Keratinocyte (primary cell): ENCODE results near the gene CLSTN3. TPM values are rescaled to one million over a fixed set of nuclear protein-coding genes. Genes with fewer than 3 reads are reported as not detected.

ENCODE experiments used
- DNase-seq: peaks from one replicate; pipeline ENCODE4 v3.0.0-alpha.2; 2011; ENCODE audit warnings: low read depth, missing footprints, low spot score
- FAIRE-seq: peaks from 2 replicates; lab custom pipeline; 2011; peaks lifted over from hg19 to GRCh38; lab: Jason Lieb, UNC
- H2AFZ ChIP-seq: 2 replicates; pipeline ENCODE4 v1.6.0; 2012; ENCODE audit warnings: low read length, control low read depth, inconsistent platforms; ENCODE audit not compliant: control insufficient read depth
- H3K27ac ChIP-seq: 2 replicates; pipeline ENCODE4 v1.5.1; 2011; ENCODE audit warnings: low read length; ENCODE audit not compliant: control insufficient read depth, insufficient read depth
- H3K27me3 ChIP-seq: 3 replicates; pipeline ENCODE4 v1.6.0; 2011; ENCODE audit warnings: low read length; ENCODE audit not compliant: control insufficient read depth, insufficient read depth; ENCODE audit errors: extremely low read depth
- H3K36me3 ChIP-seq, 2 experiments: 2 replicates in 1 of 2; 3 replicates in 1 of 2; pipeline ENCODE4 v1.5.1; 2011; ENCODE audit warnings: low read length in 2 of 2, mild to moderate bottlenecking in 1 of 2; ENCODE audit not compliant: control insufficient read depth in 2 of 2, insufficient read depth in 2 of 2; ENCODE audit errors: extremely low read depth in 1 of 2
- H3K4me1 ChIP-seq: 3 replicates; pipeline ENCODE4 v1.5.1; 2011; ENCODE audit warnings: low read length; ENCODE audit not compliant: control insufficient read depth, insufficient read depth; ENCODE audit errors: extremely low read depth
- H3K4me2 ChIP-seq: 3 replicates; pipeline ENCODE4 v1.6.0; 2011; ENCODE audit warnings: low read depth, low read length; ENCODE audit not compliant: control insufficient read depth, insufficient read depth; ENCODE audit errors: extremely low read depth
- H3K4me3 ChIP-seq, 3 experiments: fragments of 200-600 bp in 1 of 3; sonication (generic) in 1 of 3; 2 replicates in 2 of 3; 3 replicates in 1 of 3; pipeline ENCODE4 v1.5.1; 2011 to 2016; ENCODE audit warnings: low read length in 3 of 3, mild to moderate bottlenecking in 3 of 3, control low read depth in 2 of 3, inconsistent platforms in 1 of 3, low read depth in 1 of 3, mixed read lengths in 1 of 3, mixed run types in 1 of 3, moderate library complexity in 1 of 3; ENCODE audit not compliant: control insufficient read depth in 2 of 3, insufficient read depth in 2 of 3; ENCODE audit errors: extremely low read depth in 1 of 3
- H3K79me2 ChIP-seq: 2 replicates; pipeline ENCODE4 v1.6.0; 2012; ENCODE audit warnings: low read length; ENCODE audit not compliant: control insufficient read depth, insufficient read depth
- H3K9ac ChIP-seq: 3 replicates; pipeline ENCODE4 v1.6.0; 2011; ENCODE audit warnings: low read length; ENCODE audit not compliant: control insufficient read depth, insufficient read depth; ENCODE audit errors: extremely low read depth
- H3K9me1 ChIP-seq: 3 replicates; pipeline ENCODE4 v1.6.0; 2011; ENCODE audit warnings: low read length; ENCODE audit not compliant: control insufficient read depth, insufficient read depth; ENCODE audit errors: extremely low read depth
- H3K9me3 ChIP-seq: 2 replicates; pipeline ENCODE4 v1.5.1; 2012; ENCODE audit warnings: low read depth, low read length; ENCODE audit not compliant: control insufficient read depth
- H4K20me1 ChIP-seq: 3 replicates; pipeline ENCODE4 v1.6.0; 2011; ENCODE audit warnings: low read length; ENCODE audit not compliant: control insufficient read depth, insufficient read depth; ENCODE audit errors: extremely low read depth
- EZH2 ChIP-seq: IDR thresholded peaks from one replicate; pipeline ENCODE4 v1.6.1; 2012; ENCODE audit warnings: inconsistent platforms, mild to moderate bottlenecking, low read length, moderate library complexity
- dilution Hi-C: fragments of 300-500 bp; cut with MboI; formaldehyde crosslinking; loops from one replicate; pipeline ENCODE4 v1.7.0; 2020; ENCODE audit warnings: low sequenced_read_pairs; ENCODE audit not compliant: extremely low pct_ligation_motif_present
- polyA plus RNA-seq, 5 experiments: library from polyadenylated mRNA; depleted of rRNA in 3 of 5; stranded (reverse) in 3 of 5; stranded (forward) in 1 of 5; unstranded in 1 of 5; fragments of >200 nt; gene quantifications; 1 replicate in 1 of 5; 2 replicates in 3 of 5; 3 replicates in 1 of 5; pipeline versions ENCODE4 v1.2.1 to v1.2.3, GENCODE V29; 2011 to 2012; ENCODE audit warnings: missing spikeins in 2 of 5, low read depth in 1 of 5, low replicate concordance in 1 of 5
- TF ChIP-seq, protein P1 (sequence below), 3 experiments: IDR thresholded peaks in 1 of 3; conservative IDR thresholded peaks in 1 of 3; optimal IDR thresholded peaks in 1 of 3; 2 replicates in 2 of 3; 3 replicates in 1 of 3; pipeline versions ENCODE3 to v1.5.1; 2011; ENCODE audit warnings: low read length in 3 of 3, mild to moderate bottlenecking in 3 of 3, moderate library complexity in 2 of 3, control low read depth in 1 of 3, inconsistent platforms in 1 of 3; ENCODE audit not compliant: insufficient read depth in 2 of 3; ENCODE audit errors: extremely low read depth in 1 of 3

The CLSTN3 gene
- polyA plus RNA-seq, 1 donor (not counting 4 experiments of a cell fraction or from before 2014, with no cell fraction given): 12.8 TPM

DNA sequence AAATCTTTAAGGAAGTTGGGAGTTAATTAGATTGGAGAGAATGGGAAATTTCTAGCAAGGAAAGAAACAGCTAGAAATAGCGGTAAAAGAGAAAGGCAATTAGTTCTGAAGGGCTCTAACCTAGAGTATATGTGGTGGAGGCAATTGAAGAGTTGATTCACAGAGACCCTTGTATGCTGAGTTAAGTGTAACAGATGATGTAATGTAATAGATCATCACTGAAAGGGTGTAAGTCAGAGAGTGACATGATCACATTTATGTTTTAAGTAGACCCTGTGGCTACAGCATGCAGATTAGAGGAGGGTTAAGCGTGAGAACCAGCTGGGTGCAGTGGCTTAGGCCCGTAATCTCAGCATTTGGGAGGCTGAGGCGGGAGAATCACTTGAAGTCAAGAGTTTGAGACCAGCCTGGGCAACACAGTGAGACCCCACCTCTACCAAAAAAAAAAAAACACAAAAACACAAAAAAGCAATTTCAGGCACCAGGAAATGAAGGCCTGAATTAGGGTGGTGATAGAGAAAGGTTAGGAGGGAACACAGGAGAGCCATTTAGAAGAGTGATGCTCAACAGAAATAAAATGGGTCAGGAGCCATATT lies 4.4 kb upstream of the CLSTN3 start:
- Histone ChIP-seq H3K9me3 (no peaks in the 10 kb centered on the region), H3K9ac (no peak overlapping the region), H3K4me1 (peaks cover 10% of the 10 kb centered on the region), H3K27me3 (no peaks in the 10 kb centered on the region), H3K36me3 (peaks cover 0 to 8% of the 10 kb centered on the region in 2 experiments), H3K4me3 (no peak overlapping the region), H4K20me1 (peaks cover 2% of the 10 kb centered on the region), H3K9me1 (no peaks in the 10 kb centered on the region), H2AFZ (no peak overlapping the region), H3K4me2 (no peak overlapping the region), H3K27ac (no peak overlapping the region), H3K79me2 (no peaks in the 10 kb centered on the region)
- no peak for TF ChIP-seq EZH2
- TF ChIP-seq, protein P1, sequence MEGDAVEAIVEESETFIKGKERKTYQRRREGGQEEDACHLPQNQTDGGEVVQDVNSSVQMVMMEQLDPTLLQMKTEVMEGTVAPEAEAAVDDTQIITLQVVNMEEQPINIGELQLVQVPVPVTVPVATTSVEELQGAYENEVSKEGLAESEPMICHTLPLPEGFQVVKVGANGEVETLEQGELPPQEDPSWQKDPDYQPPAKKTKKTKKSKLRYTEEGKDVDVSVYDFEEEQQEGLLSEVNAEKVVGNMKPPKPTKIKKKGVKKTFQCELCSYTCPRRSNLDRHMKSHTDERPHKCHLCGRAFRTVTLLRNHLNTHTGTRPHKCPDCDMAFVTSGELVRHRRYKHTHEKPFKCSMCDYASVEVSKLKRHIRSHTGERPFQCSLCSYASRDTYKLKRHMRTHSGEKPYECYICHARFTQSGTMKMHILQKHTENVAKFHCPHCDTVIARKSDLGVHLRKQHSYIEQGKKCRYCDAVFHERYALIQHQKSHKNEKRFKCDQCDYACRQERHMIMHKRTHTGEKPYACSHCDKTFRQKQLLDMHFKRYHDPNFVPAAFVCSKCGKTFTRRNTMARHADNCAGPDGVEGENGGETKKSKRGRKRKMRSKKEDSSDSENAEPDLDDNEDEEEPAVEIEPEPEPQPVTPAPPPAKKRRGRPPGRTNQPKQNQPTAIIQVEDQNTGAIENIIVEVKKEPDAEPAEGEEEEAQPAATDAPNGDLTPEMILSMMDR (optimal IDR thresholded peaks at IDR 0.05 in 1 of 3, IDR thresholded peaks at IDR 0.05 in 1 of 3, conservative IDR thresholded peaks at IDR 0.05 in 1 of 3; ENCODE audit: extremely low read depth in 1 of 3, insufficient read depth in 2 of 3, low read length in 3 of 3): no peak
- dilution Hi-C loops: no loop called here
- no peak for FAIRE-seq
- DNase-seq: no peak

DNA sequence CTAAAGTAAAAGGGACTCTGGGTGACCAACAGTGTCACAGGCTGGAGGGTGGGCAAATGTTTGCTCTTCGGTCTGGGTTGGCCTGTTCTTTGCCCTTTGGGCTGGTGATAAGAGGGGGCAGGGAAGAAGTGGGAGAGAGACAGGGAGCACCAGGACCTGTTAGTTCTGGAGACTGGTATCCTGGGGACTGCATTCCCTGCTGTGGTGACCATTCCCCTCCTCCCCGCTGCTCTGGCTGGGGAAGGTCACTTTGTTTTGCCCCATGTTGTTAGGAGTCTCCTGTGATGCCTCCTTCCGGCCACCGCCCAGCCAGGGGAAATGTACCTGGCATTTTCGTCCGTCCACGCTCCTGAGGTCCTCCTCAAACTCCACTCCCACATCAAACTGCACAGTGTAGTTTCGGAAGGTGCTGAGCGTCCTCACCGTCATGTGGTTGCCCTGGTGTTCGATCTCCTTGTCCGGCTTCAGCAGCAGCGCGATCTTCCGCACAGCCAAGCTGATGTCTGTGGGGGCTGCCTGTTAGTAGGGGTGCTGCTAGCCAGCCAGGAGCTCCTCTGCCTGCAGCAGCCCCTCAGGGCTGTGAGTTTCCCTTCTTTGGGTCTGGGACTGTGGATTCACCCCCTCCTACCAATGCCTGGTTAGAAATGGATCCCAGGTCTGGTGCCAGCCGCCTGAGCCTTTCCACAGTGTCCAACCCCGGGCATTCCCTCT lies 2.1 kb upstream of the CLSTN3 start:
- no peaks in the 10 kb centered on the region for H3K79me2 ChIP-seq
- no peaks in the 10 kb centered on the region for H3K27me3 ChIP-seq
- H3K4me1 ChIP-seq: peaks cover 18% of the 10 kb centered on the region
- no peak for FAIRE-seq
- no peaks in the 10 kb centered on the region for H3K9me3 ChIP-seq
- H3K4me3 ChIP-seq: no peak overlapping the region
- H3K27ac ChIP-seq: no peak overlapping the region
- H3K36me3 ChIP-seq: peaks cover 0 to 3% of the 10 kb centered on the region in 2 experiments
- H2AFZ ChIP-seq: no peak overlapping the region
- dilution Hi-C loops: no loop called here
- H4K20me1 ChIP-seq: peaks cover 2% of the 10 kb centered on the region
- no peak overlapping the region for H3K9ac ChIP-seq
- DNase-seq: no peak
- H3K4me2 ChIP-seq: no peak overlapping the region
- no peak for TF ChIP-seq EZH2
- TF ChIP-seq, protein P1 (optimal IDR thresholded peaks at IDR 0.05 in 1 of 3, IDR thresholded peaks at IDR 0.05 in 1 of 3, conservative IDR thresholded peaks at IDR 0.05 in 1 of 3; ENCODE audit: extremely low read depth in 1 of 3, insufficient read depth in 2 of 3, low read length in 3 of 3): no peak
- H3K9me1 ChIP-seq: no peaks in the 10 kb centered on the region
